ENCODE measurements around the gene NIPSNAP3A. TPM values are rescaled to one million over a fixed set of nuclear protein-coding genes. Genes with fewer than 3 reads are reported as not detected.

NIPSNAP3A gene
- total and polyA plus RNA-seq, 2 donors (not counting 1 experiment from before 2014, with no cell fraction given): 32.5 to 67.8 TPM

- Histone ChIP-seq H2AFZ (ENCODE audit: low read length) (no peak overlapping the region), H3K9me3 (ENCODE audit: control insufficient read depth, insufficient read depth, low read depth, low read length) (no peaks in the 10 kb centered on the region), H3K79me2 (ENCODE audit: control insufficient read depth, insufficient read depth, low read length) (no peaks in the 10 kb centered on the region), H3K4me2 (ENCODE audit: extremely low read depth, insufficient read depth, low read length) (no peak overlapping the region), H3K4me1 (ENCODE audit: control insufficient read depth, extremely low read depth, insufficient read depth, low read length) (peaks cover 5% of the 10 kb centered on the region), H4K20me1 (ENCODE audit: control insufficient read depth, extremely low read depth, insufficient read depth, low read length) (no peaks in the 10 kb centered on the region), H3K9ac (ENCODE audit: insufficient read depth, low read length) (no peak overlapping the region), H3K36me3 (ENCODE audit: control insufficient read depth, insufficient read depth, low read length) (peaks cover 2% of the 10 kb centered on the region), H3K4me3 (replicated peaks in 1 of 4; ENCODE audit: control extremely low read depth in 1 of 4, insufficient read depth in 1 of 4, low read depth in 3 of 4, low read length in 4 of 4) (no peak overlapping the region), H3K27ac (ENCODE audit: insufficient read depth, low read length) (no peak overlapping the region), H3K27me3 (ENCODE audit: control insufficient read depth, insufficient read depth, low read length) (no peaks in the 10 kb centered on the region)
- no peak for TF ChIP-seq EZH2 (IDR thresholded peaks at IDR 0.05; ENCODE audit: low read length, missing control alignments)
- no peak for TF ChIP-seq CTCF (conservative IDR thresholded peaks at IDR 0.05 in 1 of 2, IDR thresholded peaks at IDR 0.05 in 1 of 2; ENCODE audit: low read depth in 1 of 2, low read length in 2 of 2)
- DNase-seq (ENCODE audit: low read depth in 2 of 2): no peak
These were observed 32.6 kb downstream of the NIPSNAP3A start for GRCh38 chr9:104779946-104780535.

- Histone ChIP-seq H3K4me3 (replicated peaks in 1 of 4; ENCODE audit: control extremely low read depth in 1 of 4, insufficient read depth in 1 of 4, low read depth in 3 of 4, low read length in 4 of 4) (no peak overlapping the region), H3K27me3 (ENCODE audit: control insufficient read depth, insufficient read depth, low read length) (no peaks in the 10 kb centered on the region), H3K9me3 (ENCODE audit: control insufficient read depth, insufficient read depth, low read depth, low read length) (no peaks in the 10 kb centered on the region), H2AFZ (ENCODE audit: low read length) (no peak overlapping the region), H3K9ac (ENCODE audit: insufficient read depth, low read length) (no peak overlapping the region), H3K4me2 (ENCODE audit: extremely low read depth, insufficient read depth, low read length) (no peak overlapping the region), H3K36me3 (ENCODE audit: control insufficient read depth, insufficient read depth, low read length) (peaks cover 2% of the 10 kb centered on the region), H3K79me2 (ENCODE audit: control insufficient read depth, insufficient read depth, low read length) (no peaks in the 10 kb centered on the region), H4K20me1 (ENCODE audit: control insufficient read depth, extremely low read depth, insufficient read depth, low read length) (no peaks in the 10 kb centered on the region), H3K27ac (ENCODE audit: insufficient read depth, low read length) (no peak overlapping the region), H3K4me1 (ENCODE audit: control insufficient read depth, extremely low read depth, insufficient read depth, low read length) (peaks cover 5% of the 10 kb centered on the region)
- peak; percentile 12 to 66 for DNase-seq (ENCODE audit: low read depth in 2 of 2)
- TF ChIP-seq CTCF (conservative IDR thresholded peaks at IDR 0.05 in 1 of 2, IDR thresholded peaks at IDR 0.05 in 1 of 2; ENCODE audit: low read depth in 1 of 2, low read length in 2 of 2) (peak; percentile 23 to 58), EZH2 (IDR thresholded peaks at IDR 0.05; ENCODE audit: low read length, missing control alignments) (no peak)
These were observed 33.4 kb downstream of the NIPSNAP3A start for GRCh38 chr9:104780796-104781395.

- TF ChIP-seq EZH2 (IDR thresholded peaks at IDR 0.05; ENCODE audit: low read length, missing control alignments) (no peak), CTCF (conservative IDR thresholded peaks at IDR 0.05 in 1 of 2, IDR thresholded peaks at IDR 0.05 in 1 of 2; ENCODE audit: low read depth in 1 of 2, low read length in 2 of 2) (no peak)
- Histone ChIP-seq H3K4me3 (replicated peaks in 1 of 4; ENCODE audit: control extremely low read depth in 1 of 4, insufficient read depth in 1 of 4, low read depth in 3 of 4, low read length in 4 of 4) (no peak overlapping the region), H3K9ac (ENCODE audit: insufficient read depth, low read length) (no peak overlapping the region), H3K4me1 (ENCODE audit: control insufficient read depth, extremely low read depth, insufficient read depth, low read length) (peaks cover 3% of the 10 kb centered on the region), H4K20me1 (ENCODE audit: control insufficient read depth, extremely low read depth, insufficient read depth, low read length) (no peaks in the 10 kb centered on the region), H3K79me2 (ENCODE audit: control insufficient read depth, insufficient read depth, low read length) (no peaks in the 10 kb centered on the region), H3K4me2 (ENCODE audit: extremely low read depth, insufficient read depth, low read length) (no peak overlapping the region), H3K27ac (ENCODE audit: insufficient read depth, low read length) (no peak overlapping the region), H3K9me3 (ENCODE audit: control insufficient read depth, insufficient read depth, low read depth, low read length) (no peaks in the 10 kb centered on the region), H2AFZ (ENCODE audit: low read length) (no peak overlapping the region), H3K27me3 (ENCODE audit: control insufficient read depth, insufficient read depth, low read length) (no peaks in the 10 kb centered on the region), H3K36me3 (ENCODE audit: control insufficient read depth, insufficient read depth, low read length) (peaks cover 5% of the 10 kb centered on the region)
- DNase-seq (ENCODE audit: low read depth in 2 of 2): no peak
These were observed 36.1 kb downstream of the NIPSNAP3A start for GRCh38 chr9:104783588-104783987.
